Umbilical cord (tissue), 1 donor: ENCODE data around the gene ERH. TPM values are rescaled to one million over a fixed set of nuclear protein-coding genes. Genes with fewer than 3 reads are reported as not detected.

Experiments used
- total RNA-seq: library from RNA; depleted of rRNA; stranded (reverse); fragments of >200 nt; gene quantifications from one replicate; pipeline ENCODE4 v1.2.3, GENCODE V29; 2014; ENCODE audit warnings: low replicate concordance; ENCODE audit not compliant: insufficient read depth

The ERH gene
- total RNA-seq, 1 donor from 2014 or later: 41.9 TPM

Other genes starting within 250 kb of the ERH start
- gene DCAF5, start 245.2 kb downstream of the ERH start, total RNA-seq: 21.2 TPM
- 13.7 TPM for gene EXD2, start 206.8 kb downstream of the ERH start, total RNA-seq
- gene GALNT16, start 138.1 kb downstream of the ERH start, total RNA-seq: 0.96 TPM
- gene SLC39A9, start 393 bp upstream of the ERH start, total RNA-seq: 88.8 TPM
- 3.1 TPM for gene PLEKHD1, start 86.4 kb upstream of the ERH start, total RNA-seq
- gene CCDC177, start 176.6 kb upstream of the ERH start, total RNA-seq: 0.72 TPM
- gene SUSD6, start 213.3 kb upstream of the ERH start, total RNA-seq: 16.6 TPM